NCI-H2196 treated with DMSO at 0.1 percent for 48 hours (cell line): Measurements from ENCODE around the gene PACS1.
A peak's percentile ranks its signal among the peaks of the same experiment; 100 is the strongest.
"Not testable (repeated sequence)": the region's sequence is repeated elsewhere in the genome, so short reads cannot be mapped to it uniquely, and the experiment has no call there.

Source experiments
- DNase-seq: peaks from one replicate; lab custom pipeline; 2025; ENCODE audit not compliant: unreplicated experiment; lab: John Stamatoyannopoulos, UW

The PACS1 gene

DNA sequence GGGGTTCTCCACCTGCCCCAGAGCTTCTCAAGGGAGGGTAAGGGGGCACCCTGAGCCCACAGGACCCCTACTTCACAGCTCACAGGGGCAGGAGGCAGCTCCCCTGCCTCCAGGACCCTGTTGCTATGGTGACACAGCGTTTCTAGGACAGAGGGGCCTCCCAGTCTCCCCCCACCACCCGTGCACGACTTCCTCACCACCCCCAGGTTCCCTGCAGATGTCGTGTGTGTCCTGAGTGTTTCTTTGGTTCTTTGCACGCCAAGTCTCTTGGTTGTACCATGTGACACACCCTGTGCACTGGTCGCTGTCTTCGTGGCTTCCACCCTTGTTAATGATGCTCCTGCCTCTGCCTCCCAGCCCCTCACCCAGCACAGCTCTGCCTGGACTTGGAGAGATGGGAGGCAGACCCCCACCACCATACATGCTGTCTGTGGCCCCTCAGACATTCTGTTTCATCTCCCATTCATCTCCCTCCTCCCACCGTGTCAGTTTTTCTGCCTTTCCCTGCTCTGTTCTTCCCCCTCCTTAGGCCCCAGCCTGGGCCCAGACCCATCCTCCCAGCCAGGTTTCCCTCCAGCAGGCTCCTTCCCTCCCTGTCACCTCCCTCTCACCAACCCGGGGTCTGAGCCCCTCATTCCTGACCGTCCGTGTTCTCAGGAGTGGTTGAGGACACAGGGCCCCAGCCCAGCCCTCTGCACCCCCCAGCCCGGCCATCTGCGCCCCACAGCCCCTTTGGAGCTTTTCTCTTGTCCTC is 173.9 kb downstream of the PACS1 start:
- no peak for DNase-seq

DNA sequence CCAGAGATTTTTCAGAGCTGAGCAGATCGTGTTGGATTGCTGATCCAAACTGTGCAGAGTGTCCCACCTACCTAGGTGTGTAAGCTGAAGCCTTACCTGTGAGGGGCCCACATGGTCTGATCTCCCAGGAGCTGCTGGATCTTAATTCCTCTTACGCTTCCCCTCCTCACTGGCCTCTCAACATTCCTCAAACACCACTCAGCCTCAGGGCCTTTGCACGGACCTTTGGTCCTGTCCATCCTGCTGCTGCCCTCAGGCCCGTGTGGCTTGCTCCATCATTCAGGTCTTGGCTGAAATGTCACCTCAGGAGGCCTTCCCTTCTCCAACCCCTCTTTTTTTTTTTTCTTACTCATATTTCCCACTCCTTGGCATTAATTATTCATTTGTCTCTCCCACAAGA is 177.2 kb downstream of the PACS1 start:
- no peak for DNase-seq

DNA sequence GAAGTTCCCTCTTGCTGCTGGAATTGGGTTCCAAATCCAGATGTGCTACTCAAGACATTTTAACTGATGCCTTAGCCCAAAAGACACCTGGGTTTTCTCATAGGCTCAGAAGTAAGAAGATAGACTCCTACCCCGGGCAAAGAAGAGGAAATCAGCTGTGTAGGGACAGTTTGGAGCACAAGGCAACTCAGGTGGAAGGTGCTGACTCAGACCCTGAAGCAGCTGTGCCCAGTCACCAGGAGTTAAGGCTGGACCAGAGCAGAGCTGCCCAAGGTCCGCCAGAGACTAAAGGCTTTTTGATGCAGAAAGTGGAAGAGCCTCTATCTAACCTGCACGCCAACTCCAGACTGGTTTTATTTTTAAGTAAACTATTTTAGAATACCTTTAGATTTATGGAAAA is 177.7 kb downstream of the PACS1 start:
- DNase-seq, result no peak

DNA sequence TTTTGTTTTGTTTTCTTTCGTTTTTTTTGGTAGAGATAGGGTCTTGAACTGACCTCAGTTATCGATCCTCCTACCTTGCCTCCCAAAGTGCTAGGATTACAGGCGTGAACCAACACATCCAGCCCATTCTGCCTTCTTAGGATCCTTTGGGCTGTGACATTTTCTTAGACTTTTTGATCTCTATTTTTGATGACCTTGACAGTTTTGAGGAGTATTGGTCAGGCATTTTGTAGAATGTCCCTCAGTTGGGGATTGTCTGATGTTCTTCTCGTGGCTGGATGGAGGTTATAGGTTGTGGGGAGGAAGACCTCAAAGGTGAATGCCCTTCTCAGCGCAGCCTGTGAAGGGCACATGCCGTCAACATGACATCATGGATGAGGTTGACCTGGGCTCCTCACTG is 178.8 kb downstream of the PACS1 start:
- no peak for DNase-seq

DNA sequence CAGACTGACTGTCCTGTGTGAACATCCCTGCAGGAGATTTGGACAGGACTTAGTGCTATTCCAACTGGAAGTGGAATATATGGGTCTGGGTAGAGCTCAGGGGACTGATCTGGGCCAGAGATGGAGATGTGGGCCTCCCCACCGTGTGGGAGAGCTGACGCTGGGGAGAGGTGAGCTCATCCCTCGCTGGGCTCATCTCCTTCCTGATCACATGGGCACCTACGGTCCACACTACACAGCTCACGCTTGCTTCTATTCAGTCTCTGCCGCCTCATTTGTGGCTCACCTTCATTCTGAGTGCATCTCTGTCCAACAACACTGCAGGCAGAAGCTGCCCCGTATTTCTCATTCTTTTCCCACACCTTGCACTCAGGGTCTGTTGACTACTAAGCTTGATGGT is 181.7 kb downstream of the PACS1 start:
- DNase-seq, result no peak

DNA sequence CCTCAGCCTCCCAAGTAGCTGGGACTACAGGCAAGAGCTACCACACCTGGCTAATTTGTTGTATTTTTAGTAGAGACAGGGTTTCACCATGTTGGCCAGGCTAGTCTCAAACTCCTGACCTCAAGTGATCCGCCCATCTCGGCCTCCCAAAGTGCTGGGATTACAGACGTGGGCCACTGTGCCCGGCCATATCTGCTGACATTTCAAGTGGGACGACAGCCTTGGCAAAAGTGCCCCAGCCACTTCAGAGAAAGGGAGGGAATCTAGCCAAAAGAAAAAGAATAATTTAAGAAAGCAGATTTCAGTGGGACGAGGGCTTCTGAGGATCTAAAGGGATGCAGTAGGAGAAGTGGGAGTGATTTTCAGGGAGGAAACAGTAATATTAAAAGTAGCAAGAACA is 183.0 kb downstream of the PACS1 start:
- DNase-seq, result not testable (repeated sequence)

DNA sequence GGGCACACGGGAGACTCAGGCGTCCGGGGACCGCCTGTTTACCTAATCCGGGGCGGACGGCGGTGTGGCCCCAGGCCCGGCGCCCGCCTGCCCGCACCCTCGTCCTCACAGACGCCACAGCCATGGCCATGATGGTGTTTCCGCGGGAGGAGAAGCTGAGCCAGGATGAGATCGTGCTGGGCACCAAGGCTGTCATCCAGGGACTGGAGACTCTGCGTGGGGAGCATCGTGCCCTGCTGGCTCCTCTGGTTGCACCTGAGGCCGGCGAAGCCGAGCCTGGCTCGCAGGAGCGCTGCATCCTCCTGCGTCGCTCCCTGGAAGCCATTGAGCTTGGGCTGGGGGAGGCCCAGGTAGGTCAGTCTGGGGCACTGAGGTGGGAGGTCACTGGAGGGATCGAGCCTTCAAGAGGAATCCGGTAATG is 188.4 kb downstream of the PACS1 start:
- DNase-seq, result no peak

DNA sequence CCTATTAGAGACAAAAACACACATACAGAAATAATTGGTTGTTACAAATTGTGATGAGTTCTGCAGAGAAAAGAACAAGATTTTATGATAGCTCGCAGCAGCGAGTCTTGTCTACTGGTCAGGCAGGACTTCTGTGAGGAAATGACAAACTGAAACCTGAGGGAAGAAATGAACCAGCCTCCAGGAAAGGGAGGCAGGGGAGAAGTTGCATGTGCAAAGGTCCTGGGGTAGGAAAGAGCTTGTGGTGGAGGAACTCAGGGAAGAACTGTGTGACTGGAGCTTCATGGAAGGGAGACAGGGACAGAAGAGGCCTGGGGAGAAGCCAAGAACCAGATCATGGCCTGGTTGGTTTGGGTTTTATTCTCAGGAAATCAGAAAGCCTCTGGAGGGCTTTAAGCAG is 189.2 kb downstream of the PACS1 start:
- no peak for DNase-seq

DNA sequence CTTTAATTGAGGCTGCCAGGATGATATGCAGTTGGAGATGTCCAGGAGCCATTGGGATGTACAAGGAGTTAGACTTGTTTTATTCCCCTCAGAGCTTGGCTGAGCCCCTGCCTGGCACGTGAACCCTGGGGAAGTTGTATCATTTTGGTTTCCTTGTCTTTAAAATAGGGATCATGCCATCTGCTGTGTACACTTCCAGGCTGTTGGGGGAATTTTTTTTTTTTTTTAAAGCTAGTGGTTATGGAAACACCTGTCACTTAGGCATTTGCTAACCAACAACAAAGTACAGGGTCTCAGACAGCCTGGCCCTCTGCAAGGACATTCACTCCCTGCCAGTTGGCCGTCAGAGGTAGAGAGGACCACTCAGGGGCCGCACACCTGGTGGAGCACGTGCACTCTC is 189.9 kb downstream of the PACS1 start:
- no peak for DNase-seq

DNA sequence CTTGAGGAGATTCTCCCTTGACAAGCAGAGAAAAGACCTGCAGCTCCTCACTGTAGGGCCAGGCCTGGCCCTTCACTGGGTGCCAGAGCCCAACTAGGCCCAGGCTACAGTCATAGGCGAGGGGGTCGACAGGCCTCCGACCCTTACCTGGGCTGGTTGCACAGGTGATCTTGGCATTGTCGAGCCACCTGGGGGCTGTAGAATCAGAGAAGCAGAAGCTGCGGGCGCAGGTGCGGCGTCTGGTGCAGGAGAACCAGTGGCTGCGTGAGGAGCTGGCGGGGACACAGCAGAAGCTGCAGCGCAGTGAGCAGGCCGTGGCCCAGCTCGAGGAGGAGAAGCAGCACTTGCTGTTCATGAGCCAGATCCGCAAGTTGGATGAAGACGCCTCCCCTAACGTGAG is 191.5 kb downstream of the PACS1 start:
- DNase-seq, result no peak

DNA sequence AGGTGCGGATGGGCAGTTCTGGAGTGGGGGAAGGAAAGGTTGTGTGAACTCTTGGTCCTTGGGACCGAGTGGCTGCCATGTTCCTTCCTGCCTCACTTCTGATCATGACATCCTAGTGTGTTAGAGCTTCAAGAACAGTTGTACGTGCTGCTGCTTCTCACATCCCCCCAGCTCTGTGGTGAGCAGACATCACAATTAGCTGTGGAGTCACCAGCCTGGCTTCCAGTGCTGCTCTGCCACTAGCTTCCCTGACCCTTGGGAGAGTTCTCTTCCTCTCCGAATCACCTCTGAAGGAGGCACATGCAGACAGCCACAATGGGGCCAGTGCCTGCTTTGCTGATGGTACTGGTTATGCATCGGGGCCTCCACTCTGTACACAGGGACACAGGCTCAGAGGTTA is 192.1 kb downstream of the PACS1 start:
- no peak for DNase-seq

DNA sequence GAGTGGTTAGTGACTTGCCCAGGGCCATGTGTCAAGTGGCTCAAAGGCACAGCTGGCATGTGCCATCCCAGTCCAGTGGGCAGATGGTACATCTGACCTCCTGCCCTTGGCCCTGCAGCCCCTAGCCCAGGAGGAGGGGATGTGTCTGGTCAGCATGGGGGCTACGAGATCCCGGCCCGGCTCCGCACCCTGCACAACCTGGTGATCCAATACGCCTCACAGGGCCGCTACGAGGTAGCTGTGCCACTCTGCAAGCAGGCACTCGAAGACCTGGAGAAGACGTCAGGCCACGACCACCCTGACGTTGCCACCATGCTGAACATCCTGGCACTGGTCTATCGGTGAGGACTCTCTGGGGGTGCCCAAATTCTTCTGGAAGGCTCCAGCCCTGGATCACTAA is 192.6 kb downstream of the PACS1 start:
- DNase-seq, result no peak

DNA sequence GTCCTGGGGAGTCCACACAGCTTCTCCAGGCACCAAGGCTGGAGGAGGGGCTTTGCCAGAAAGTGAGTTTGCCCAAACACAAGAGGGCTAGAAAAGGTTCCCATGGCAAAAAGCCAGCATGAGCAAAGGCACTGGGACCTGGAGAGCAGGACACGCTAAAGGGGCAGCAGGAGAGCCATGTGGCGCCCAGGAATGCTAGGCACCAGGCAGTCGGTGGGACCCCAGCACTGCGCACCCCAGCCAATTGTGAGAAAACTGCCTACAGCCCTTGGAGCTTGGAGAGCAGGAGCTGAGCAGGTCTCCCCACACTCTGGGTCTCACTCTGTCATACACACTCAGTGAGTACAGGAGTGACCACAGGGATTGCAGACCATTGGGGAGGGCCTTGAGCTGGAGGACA is 193.2 kb downstream of the PACS1 start:
- no peak for DNase-seq

DNA sequence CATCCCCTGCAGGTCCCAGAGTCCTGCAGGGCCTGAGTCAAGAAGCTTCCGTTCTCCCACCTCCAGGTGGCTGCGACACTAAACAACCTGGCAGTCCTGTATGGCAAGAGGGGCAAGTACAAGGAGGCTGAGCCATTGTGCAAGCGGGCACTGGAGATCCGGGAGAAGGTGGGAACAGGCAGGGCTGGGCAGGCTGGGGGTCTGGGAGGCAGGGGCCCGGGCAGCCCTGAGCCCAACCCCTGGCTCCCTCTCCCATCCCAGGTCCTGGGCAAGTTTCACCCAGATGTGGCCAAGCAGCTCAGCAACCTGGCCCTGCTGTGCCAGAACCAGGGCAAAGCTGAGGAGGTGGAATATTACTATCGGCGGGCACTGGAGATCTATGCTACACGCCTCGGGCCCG is 193.7 kb downstream of the PACS1 start:
- no peak for DNase-seq

DNA sequence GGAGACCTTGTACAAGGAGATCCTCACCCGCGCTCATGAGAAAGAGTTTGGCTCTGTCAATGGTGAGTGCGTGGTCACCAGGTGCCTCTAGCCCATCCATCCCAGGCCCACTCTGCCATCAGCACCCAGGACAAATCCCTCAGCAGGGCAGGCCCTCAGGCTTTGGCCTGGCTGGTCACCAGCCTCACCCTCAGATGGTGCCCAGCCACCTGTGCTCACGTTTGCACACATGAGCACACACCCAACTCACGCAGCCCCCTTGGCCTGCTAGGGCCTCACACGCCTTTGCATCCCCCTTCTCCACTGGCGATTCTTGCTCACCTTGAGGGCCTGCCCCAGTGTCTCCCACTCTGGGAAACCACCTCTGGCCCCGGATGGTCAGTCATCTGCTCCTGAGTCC is 194.3 kb downstream of the PACS1 start:
- no peak for DNase-seq

DNA sequence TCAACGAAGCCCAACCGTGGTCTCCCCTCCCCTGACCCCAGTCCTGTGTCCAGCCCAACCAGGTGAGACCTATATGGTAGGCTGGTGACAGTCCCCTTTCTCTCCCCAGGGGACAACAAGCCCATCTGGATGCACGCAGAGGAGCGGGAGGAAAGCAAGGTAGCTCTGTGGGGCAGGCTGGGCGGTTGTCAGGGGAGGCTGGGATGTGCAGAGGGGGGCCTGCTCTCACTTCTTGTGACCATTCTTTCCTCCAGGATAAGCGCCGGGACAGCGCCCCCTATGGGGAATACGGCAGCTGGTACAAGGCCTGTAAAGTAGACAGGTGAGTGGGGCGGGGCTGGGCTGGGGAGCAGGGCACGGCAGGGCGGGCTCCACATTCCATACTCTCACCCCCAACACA is 194.8 kb downstream of the PACS1 start:
- no peak for DNase-seq

DNA sequence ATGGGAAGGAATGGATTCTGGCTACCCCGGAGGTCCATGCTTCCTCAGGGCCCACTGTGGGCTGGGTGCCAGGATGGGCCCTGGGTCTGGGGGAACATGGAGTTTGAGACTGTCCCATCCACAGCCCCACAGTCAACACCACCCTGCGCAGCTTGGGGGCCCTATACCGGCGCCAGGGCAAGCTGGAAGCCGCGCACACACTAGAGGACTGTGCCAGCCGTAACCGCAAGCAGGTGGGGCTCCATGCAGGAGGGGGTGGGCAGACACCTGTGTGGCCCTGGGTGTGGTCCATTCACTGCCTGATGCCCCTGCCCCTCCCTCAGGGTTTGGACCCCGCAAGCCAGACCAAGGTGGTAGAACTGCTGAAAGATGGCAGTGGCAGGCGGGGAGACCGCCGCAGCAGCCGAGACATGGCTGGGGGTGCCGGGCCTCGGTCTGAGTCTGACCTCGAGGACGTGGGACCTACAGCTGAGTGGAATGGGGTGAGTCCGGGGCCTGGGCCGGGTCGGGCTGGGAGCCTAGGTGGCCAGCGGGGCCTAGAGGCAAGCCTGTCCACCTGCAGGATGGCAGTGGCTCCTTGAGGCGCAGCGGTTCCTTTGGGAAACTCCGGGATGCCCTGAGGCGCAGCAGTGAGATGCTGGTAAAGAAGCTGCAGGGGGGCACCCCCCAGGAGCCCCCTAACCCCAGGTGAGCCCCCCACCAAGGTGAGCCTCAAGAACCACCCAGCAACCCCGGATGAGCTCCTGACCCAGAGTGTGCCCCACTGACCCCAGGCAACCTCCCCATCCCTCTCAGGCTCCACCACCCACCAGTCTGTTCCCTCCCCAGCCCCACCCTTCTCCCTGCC is 195.7 kb downstream of the PACS1 start:
- DNase-seq, result no peak

DNA sequence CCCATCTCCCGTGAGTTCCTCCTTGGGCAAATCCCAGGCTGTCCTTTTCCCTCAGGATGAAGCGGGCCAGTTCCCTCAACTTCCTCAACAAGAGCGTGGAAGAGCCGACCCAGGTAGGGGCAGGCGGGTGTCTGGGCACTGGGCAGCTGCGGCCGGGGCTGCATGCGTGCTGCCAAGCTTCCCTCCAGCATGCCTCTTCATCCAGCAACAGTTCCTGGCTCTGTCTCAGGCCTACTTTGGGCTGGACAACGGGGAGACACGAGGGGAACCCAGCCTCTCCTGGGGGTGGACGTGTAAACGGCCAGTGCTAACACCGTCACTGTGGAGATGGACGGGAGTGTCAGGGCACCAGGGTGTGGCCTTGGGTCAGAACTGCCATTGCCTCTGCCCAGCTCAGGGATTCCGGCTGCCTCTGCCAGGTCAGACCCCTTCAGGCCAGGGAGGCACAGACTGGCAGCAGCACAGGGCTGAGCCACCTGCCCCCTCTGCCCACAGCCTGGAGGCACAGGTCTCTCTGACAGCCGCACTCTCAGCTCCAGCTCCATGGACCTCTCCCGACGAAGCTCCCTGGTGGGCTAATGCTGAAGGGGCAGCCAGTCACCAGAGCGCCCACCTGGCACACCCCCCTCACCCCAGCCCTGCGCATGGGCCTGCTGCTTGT is 196.4 kb downstream of the PACS1 start:
- no peak for DNase-seq

DNA sequence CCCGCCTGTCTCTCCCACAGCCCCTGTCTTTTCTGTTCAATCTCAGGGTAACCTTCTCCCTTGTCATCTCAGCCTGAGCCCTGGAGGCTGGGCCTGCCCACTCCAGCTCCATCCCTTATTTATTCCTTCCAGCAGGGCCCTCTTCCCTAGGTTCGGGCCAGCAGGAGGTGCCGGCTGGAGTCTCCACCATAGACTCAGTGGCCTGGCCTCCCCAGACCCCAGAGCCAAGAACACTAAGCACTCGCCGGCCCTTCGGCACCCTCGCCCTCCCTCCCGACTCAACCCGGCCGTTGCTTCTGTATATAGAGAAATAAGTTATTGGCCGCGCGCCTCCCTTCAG is 196.9 kb downstream of the PACS1 start:
- DNase-seq, result no peak

DNA sequence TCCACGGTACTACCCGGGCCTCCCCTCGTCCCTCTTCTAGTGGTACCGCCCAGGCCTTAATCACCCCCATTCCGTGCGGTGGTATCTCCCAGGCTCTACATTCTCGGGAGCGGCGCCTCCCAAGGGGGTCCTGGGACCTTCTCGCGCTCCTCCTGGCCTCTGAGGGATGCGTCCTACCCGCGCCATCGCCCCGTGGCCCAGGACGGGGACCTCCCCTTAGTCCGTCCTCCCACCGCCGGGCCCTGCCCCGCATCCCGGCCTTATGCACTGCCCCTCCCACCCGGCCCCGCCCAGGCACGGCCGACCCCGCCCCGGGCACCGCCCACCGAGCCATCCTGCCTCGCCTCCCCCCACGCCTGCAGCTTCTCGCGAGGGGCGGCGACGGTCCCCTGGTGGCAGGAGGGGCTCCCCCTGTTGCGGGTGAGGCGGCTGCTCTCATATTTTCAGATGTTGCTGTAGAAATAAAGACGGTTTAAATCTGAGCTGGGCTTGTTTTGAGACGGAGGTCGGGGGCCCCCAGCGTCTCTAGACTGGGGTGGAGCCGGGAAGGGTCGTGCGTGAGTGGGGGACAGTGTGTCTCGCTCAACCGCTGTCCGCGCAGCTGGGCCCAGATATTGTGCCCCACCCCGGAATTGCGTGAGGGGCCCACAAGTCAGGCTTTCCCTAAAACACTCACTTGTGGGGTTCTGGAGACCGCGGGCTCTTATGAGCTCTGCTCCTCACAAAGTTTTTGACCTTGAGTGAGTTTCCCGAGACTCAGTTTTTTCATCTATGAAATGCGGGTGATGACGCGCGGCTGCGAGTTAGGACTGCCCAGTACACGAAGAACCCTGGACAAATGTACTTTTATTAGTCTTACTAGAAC is 197.5 kb downstream of the PACS1 start:
- DNase-seq, result peak; percentile 35

DNA sequence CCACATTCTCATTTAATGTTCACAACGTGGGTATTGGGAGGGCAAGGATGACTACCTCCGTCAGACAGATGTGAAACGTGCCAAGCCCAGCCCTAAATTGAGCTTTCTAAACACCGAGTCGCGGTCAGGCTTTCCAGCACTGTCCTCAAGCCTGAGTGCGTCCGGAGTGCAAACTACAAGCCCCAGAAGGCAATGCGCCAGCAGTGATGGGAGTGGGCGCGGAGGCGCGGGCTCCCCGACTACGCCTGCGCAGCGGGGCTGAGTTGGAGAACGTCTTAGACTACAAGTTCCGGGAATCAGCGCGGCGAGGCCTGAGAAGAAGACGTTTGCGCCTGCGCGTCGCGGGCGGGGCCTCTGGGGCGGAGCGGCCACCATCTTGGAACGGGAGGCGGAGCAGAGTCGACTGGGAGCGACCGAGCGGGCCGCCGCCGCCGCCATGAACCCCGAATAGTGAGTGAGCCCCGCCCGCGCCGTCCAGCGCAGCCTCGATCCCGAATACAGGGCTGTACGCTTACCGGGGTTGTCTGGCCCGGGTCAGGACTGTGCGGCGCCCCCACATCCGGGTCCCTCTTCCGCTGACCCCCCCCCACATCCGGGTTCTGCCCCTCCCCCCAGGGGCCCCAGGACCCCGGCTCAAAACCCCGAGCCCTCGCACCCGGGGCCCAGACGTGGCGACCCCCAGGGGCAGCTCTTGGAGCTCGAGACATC is 198.3 kb downstream of the PACS1 start, which contains the start of gene RAB1B:
Gene RAB1B, plus strand, starts transcription at position 396 of the 708 bp plus-strand sequence. Its CDS starts 41 bp downstream, at position 437.
- DNase-seq, result peak; percentile 97
